Inflammatory macrophage treated with lipopolysaccharide for 1 hour (primary cell): ENCODE results near the gene CDH6.

Experiments used
- DNase-seq, 2 donors: peaks; one replicate each; pipeline ENCODE4 v3.0.0-alpha.2; 2020 to 2022

CDH6 gene

DNA sequence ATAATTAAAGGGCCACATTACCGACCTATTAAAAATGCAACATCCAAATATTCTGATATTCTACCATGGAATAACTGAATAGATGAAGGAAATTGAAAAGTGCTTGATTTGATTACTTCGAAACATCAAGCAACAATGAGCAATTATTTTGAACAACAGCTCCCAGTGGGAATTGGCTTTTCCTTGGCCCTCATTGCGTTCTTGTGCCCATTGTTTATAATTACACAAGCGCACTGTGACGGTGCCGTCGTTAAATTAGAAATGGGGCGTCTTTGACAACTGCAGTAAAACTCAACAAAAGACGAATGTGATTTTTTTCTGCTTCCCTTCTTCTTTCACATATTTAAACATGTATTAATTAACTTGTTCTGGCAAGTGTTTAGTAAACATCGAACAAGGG, 61.6 kb downstream of the CDH6 start:
- no peak for DNase-seq

DNA sequence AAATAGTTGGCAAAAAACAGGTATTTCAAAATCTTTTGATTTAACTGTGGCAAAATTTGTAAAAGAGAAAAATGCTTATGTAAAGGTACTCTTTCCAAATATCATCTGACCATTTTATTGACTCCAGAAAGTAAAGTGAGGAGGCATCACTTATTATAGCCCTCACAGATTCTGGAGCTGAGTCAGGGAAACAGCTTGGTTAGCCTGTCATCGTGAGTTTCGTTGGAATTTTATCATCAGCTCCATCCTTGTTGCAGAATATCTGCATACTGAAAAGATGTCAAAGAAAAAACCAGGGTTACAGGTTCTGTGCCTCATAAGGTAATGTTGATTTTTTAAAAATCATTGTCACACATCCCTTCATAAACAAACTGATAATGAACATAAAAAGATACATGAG, 74.8 kb downstream of the CDH6 start:
- no peak for DNase-seq

DNA sequence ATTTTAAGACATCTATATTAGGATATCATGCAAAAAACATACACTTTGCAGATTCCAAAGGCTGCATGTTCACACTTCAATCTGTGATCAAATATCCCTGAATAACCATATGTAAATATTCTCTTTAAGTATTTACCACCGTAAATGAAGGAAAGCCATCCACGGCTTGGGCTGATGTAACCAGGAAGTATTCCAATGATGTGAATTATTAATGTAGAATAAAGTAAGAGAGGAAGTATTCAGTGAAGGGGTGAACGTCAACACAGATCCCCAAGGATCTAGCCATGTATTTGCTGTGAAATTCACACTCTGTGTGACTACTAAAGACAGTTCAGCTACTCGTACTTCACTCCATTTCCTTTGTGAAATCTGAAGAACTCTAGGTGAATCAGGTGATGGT, 75.2 kb downstream of the CDH6 start:
- no peak for DNase-seq

DNA sequence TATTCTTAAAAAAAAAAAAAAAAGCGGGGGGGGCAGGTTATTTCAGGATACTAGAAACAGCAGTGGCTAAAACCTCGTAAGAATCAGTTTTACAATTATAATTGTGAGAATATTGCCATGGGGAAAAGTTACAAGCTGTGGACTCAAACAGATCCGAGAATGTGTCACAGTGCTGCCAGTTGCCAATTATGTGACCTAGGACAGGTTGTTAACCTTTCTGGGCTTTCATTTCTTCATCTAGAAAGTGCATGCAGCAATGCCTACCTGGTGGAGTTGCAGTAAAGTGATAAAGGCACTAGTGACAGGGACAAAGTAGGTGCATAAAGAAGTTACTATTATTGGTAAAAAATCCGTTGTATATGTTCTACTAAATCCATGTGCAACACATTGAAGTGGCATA, 75.8 kb downstream of the CDH6 start:
- no peak for DNase-seq

DNA sequence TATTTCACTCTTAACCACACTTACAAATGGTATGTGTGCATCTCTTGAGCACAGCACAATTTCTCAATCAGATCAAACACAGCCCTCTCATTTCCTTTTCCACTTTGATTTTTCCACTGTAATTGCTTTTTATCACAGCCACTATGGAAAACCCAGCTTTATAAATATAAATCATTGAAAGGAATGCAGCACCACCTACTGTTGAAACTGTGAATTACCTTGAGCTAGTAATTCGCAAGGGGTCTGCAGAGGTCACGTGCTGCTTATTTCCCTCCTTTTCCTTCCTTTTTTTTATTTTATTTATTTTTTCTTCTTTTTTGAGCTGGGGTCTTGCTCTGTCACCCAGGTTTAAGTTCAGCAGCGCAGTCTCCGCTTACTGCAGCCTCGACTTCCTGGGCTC, 76.9 kb downstream of the CDH6 start:
- DNase-seq: peak in 1 of 2 donors; percentile 33

DNA sequence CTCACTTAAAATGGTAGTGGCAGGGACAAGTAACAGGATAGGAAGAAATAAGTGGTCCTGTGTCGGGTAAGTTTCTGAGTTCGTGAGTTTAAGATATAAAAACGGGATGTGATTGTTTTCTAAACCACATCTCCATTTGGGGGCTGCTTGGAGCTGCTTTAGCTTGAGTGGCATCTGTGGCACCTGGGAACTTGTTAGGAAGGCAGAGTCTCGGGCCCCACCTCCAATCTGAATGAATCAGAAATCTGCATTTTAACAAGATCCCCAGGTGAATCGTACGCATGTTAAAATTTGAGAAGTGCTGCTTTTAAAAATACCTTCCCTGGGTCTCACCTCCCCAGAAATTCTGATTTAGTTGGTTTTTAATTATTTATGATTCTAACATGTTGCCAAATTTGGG, 78.1 kb downstream of the CDH6 start:
- DNase-seq: no peak

DNA sequence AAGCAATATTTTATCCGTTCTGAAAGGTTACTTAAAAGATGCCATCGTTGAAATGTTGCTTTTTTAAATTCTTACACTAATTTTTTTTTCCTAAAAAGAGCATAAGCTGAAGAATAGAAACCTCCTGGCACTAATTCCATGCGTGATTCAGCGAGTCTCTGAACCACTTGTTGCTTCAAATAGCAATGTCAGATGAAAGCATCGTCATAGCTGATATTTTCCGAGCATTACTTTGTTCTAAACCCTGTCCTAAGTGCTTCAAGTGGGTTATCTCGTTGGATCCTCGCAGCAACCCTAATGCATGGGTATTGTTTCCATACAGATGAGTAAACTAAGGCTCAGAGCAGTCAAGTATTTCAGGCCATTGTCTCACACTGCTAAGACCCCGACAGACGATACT, 79.7 kb downstream of the CDH6 start:
- no peak for DNase-seq

DNA sequence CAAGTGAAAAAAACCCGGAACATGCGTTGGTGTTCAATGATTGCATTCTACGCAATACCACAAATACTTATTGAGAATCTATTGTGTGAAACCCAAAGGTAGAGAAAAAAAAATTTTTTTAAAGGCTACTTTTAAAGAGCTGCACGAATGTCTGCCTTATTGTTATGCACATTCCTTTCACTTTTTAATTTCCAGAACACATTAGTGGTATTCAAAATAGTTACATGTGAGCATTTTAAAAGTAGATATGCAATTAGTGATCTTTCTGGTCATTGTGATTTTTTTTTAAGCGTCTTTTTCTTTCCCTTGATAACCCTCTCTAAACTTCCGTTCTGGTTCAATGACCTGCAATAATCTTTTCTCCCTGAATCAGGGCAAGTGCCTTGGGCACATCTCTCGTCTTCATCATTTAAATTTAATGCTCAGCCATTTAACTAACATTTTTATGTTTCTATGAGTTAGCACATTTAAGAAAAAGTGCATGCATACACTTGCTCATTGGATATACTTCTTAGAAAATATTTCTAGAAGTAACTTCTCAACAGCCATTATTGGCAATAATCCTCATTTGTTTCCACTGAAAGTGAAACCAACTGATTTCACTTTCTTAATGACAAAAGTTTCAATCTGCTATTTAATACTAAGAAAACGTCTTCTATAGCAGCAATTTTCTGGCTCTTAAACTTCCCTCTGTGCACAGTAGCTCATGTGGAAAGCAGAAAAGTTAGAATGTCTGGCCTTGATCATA, 80.3 kb downstream of the CDH6 start:
- DNase-seq: no peak

DNA sequence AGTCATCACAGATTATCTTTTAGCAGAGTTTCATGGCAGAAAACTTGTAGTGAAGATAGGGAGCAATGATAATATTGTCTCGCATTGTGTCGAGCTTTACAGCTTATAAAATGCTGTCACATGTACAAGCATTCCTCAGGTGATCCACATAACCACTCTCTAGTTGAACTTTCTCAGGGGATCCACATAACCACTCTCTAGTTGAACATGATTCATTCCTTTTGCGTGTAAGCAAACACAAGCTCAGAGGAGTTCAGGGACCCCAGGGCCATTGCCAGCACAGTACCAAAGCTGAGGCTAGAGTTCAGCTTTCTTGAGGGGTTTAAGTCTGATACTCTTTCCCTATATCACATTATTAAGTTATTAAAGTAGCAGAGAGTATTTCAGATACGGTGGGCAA, 86.7 kb downstream of the CDH6 start:
- DNase-seq: no peak

DNA sequence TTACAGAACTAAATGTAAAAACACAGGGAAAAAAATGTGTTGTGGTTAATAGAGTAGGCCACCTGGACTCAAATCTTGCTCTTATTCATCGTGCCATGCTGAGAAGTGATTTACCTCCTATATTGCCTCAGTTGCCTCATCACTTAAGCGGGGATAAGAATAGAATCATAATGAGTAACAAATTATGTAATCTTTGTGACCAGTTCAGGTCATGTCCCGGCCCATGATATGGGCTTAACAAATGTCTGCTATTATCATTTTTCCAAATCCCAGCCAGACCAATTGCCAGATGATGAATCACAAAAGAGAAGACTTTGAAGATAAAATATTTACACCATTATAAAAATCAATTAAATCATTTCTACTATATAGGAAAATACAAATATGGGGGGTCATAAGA, 89.8 kb downstream of the CDH6 start:
- no peak for DNase-seq

DNA sequence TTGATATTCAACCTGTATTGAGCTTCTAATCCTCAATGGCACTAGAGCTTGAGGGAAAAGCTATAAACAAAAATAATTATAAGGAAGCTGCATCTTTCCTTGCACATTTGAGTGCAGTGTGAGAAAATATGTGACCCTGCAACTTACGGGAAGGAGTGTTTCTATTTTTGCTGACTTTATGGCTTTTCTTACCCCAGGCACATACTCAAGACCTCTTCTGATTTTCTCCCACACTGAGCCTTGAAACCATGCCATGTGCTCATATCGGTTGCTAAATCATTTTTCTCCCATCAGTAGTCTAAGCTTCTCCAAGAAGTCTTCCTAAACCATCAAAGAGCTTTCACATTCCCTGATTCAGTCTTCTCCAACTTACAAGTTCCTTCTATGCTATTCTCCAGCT, 91.5 kb downstream of the CDH6 start:
- no peak for DNase-seq

DNA sequence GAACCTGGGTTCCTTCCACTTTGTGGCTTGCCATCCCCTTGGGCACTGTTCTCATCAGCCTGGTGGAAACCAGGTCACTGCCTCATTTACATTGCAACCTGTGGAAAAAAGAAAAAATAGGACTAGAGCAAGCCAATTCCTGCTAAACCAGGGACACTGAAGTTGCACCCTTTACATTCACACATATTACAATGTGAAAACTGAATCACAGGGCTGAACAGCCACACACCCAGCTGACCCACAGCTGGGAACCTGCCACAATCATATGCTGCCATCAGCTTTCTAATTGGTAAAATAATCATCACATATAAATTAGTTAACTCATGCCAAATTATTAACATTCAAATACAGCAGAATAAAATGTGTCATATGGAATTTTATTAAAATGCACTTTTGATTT, 94.5 kb downstream of the CDH6 start:
- no peak for DNase-seq

DNA sequence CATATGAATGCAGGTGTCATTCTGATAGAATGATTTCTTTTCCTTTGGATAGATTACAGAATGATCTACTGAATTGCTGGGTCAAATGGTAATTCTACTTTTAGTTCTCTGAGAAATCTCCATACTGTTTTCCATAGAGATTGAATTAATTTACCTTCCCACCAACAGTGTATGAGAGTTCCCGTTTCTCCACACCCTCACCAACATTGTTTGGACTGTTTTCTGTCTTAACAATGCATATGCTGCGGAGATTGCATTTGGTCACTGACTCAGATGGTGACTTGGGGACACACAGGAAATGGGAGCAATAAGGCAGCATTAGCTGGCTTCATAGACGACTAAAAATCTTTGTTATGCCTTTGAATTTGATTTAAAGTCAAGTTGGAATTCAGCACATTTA, 95.9 kb downstream of the CDH6 start:
- DNase-seq: no peak

DNA sequence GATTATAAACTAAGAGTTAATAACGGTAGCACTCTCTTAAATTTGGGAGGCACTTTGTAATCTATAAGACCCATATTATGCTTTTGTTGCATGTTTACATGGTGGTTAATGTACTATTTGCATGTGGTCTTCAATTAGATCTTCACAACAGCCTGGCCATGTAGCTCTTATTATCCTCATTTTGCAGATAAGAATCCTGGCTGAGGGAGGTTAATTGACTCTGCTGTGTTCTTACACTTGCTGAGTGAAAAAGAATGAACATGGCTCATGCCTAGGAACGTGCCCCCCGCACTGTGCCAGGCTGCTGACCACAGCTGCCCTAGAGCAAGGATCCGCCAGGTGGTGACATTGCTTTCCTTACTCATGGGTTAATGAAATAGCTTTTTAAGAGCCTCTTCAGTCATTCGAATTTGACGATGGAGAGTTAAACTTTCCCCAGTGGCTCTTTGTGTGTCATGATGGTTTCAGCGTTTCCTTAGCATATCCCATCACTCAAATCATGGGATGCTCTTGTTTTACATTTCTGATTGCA, 97.9 kb downstream of the CDH6 start:
- DNase-seq: no peak

DNA sequence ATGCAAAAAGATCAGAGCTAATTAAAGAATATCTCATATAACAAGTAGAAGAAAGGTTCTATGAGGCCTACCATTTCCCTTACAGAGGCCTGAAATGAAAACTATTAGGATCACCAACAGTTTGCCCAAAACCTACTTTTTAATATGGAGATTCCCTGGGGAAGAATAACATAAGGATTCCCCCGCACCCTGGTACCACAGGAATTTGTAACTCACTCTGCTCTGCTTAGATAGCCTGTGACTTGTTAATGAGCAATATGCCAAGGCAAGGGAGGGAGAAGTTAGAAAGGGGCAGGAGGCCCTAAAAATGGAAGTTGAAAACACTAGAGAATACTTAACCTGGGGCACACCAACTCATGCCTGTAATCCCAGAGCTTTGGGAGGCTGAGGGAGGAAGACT, 107.0 kb downstream of the CDH6 start:
- no peak for DNase-seq

DNA sequence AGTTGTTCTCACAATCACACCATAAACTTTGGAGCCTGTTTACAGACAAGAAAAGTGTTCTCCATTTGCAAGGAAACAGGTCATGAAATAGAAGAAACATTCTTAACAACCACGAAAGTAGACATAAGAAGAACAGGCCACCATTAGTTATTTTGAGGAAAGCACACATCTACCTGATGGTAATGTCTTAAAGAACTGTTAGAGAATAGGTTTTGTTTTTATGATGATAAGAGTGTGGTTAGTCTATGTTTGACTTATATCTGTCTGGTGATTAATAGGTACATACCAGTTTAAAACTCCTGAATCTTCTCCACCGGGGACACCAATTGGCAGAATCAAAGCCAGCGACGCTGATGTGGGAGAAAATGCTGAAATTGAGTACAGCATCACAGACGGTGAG, 108.3 kb downstream of the CDH6 start:
- DNase-seq: no peak

DNA sequence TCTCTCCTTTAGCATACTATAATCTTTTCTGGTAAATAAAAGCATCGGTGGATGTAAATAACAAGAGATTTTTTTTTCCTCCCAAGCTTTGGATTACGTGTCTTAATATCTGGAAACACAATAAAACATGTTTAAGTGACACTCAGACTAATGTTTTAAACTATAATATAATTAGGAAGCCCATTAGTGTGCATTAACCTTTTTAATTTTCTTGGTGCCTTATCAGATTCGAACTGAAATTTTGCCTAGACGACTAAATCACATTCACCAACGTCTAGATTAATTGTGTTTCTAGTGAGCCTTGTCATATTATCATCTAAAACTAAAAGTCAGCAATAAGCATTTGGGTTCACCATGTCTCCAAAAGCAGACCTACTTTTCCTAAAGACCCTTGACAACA, 110.2 kb downstream of the CDH6 start:
- DNase-seq: no peak

DNA sequence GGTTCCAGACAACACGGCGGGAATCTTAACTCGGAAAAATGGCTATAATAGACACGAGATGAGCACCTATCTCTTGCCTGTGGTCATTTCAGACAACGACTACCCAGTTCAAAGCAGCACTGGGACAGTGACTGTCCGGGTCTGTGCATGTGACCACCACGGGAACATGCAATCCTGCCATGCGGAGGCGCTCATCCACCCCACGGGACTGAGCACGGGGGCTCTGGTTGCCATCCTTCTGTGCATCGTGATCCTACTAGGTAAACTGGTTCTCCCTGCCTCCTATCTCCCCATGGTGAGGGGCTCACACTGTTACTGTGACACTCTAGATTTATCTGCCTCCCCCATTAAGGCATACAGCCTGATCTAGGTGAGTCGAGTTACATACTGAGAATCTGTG, 124.2 kb downstream of the CDH6 start:
- DNase-seq: no peak

DNA sequence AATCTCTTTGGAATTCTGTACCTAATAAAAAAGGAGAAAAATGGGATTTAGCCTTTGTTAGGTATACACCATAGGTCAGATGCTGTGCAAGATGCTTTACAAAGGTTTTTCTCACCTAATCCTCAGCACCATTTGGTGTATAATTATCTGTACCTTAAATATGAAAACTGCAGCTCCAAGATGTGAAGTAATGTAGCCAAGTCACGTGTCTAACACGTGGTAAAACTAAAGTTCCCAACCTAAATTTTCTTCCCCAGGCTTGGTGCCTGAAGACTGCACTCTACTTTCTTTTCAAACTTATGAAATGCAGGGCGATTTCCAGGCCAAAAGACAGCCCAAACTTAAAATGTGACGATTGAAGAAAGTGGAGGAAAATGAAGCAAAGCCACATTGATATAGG, 125.8 kb downstream of the CDH6 start:
- no peak for DNase-seq

DNA sequence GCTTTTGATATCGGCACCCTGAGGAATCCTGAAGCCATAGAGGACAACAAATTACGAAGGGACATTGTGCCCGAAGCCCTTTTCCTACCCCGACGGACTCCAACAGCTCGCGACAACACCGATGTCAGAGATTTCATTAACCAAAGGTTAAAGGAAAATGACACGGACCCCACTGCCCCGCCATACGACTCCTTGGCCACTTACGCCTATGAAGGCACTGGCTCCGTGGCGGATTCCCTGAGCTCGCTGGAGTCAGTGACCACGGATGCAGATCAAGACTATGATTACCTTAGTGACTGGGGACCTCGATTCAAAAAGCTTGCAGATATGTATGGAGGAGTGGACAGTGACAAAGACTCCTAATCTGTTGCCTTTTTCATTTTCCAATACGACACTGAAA, 129.5 kb downstream of the CDH6 start:
- no peak for DNase-seq

DNA sequence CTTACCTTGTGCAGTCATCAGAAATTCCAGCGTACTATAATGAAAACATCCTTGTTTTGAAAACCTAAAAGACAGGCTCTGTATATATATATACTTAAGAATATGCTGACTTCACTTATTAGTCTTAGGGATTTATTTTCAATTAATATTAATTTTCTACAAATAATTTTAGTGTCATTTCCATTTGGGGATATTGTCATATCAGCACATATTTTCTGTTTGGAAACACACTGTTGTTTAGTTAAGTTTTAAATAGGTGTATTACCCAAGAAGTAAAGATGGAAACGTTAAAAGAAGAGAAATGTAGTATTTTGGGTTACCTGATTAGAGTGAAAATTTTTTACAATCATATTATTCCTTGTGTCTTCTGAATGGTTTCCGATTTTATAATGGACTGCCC, 131.4 kb downstream of the CDH6 start:
- no peak for DNase-seq

DNA sequence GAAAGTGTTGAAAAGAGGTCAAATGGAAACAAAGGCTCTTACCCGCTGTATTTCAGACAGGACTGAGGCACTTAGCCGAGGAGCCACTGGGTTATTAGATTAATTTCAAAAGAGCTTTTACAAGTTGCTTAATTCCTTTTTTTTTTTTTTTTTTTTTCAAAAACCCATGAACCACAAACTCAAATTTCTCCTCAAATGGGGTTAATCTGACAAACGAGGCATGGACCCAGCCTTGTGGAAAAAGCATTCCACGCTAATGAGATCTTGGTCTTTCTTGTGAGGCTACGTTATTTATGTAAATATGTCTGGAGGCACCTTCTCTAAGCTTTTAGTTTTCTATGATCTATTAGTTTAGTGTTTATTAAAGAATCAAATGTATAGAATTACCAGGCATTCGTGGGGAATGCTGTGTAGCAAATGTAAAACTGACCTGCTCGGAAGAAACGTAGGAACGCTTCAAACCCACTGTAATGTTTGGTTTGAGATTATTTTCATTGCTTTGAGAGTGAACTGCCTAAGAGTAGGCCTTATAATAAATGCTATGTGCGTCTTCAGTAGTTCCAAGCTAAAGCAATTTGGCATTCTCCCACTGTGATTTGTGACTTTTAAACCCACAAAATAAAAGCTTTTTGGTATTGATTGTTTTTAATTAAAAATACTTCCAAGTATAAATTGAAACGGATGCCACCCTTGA, 134.7 kb downstream of the CDH6 start:
- DNase-seq: no peak

DNA sequence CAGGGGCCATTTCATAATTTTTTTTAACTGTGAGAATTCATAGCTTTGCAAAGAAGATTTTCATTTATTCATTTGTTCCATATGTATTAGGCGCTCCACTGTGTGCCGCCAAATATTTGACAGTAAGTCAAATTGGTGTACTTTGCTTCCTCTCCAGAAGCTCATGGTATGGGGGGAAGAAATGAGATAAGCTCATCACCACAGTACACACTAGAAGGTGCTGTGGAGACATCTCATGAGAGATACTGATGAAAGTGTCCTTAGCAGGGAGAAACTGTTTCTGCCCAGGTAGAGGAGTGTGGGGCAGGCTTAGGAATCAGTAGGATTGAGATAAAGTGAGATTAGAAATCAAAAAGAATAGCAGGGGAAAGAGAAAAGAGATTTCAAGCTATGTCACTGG, 136.2 kb downstream of the CDH6 start:
- DNase-seq: no peak

DNA sequence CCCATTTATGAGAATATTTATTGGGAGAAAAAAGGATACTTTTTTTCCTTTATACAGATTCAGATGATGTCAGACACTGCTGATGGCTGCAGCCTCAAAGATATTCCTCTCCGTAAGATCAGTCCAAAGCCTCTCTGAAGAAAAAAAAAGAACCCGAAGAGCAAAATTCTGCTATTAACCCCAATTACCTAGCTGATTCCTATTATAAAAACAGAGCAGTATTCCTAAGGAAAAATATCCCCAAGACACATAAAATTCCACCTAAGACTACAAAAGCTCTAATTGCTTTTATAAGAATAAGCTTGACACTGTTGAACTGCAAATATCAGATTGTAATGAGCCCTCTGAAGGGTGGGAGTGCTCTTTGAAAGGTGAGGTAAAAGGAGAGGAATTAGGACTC, 138.7 kb downstream of the CDH6 start:
- DNase-seq: no peak

DNA sequence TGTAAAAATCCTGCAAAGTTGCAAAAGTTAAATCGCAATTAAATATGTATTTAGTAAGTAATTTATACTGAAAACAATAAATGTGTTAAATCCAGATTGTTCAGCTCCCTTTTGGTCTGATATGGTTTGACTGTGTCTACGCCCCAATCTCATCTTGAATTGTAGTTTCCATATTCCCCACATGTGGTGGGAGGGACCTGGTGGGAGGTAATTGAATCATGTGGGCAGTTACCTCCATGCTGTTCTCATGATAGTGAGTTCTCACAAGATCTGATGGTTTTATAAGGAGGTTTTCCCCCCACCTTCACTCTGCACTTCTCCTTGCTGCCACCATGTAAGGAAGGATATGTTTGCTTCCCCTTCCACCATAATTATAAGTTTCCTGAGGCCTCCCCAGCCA, 140.0 kb downstream of the CDH6 start:
- DNase-seq: no peak
